WTC11 (cell line): Measurements from ENCODE around the gene DNASE1L2. TPM values are rescaled to one million over a fixed set of nuclear protein-coding genes. Genes with fewer than 3 reads are reported as not detected.

Experiments used
- microRNA-seq: library from miRNA; unstranded; fragments of <30 nt; microRNA quantifications from one replicate; pipeline ENCODE4 v1.2.0, GENCODE V29; 2022; ENCODE audit warnings: borderline number of aligned reads
- total RNA-seq: library from RNA; stranded (reverse); gene quantifications from 3 replicates; pipeline ENCODE4 v1.2.3, GENCODE V29; 2021

The DNASE1L2 gene
- total RNA-seq, 1 experiment from 2014 or later, result 0.66 TPM

Small RNA genes within 50 kb of the gene (microRNA-seq; reads per million reads assigned to microRNA genes)
- gene MIR3677 (not detected), gene MIR4717 (not detected)

Other genes with a start within 250 kb of the DNASE1L2 start
- gene SYNGR3, start 246.5 kb upstream of the DNASE1L2 start, total RNA-seq, result 41.5 to 53.5 TPM (median 51.2 TPM) in 3 replicates
- 53.9 to 66.4 TPM (median 55.5 TPM) in 3 replicates for gene ZNF598, start 226.6 kb upstream of the DNASE1L2 start, total RNA-seq
- gene NPW, start 216.7 kb upstream of the DNASE1L2 start, total RNA-seq, result 15.2 to 28.6 TPM (median 22.0 TPM) in 3 replicates
- gene NHERF2, start 209.5 kb upstream of the DNASE1L2 start, total RNA-seq, result 23.3 to 31.1 TPM (median 28.0 TPM) in 3 replicates
- 90.5 to 93.4 TPM (median 93.3 TPM) in 3 replicates for gene NTHL1, start 188.6 kb upstream of the DNASE1L2 start, total RNA-seq
- gene TSC2, start 188.5 kb upstream of the DNASE1L2 start, total RNA-seq, result 103 to 134 TPM (median 117 TPM) in 3 replicates
- 96.8 to 102 TPM (median 98.9 TPM) in 3 replicates for gene PKD1, start 100.5 kb upstream of the DNASE1L2 start, total RNA-seq
- 6.2 to 7.3 TPM (median 6.9 TPM) in 3 replicates for gene RAB26, start 87.8 kb upstream of the DNASE1L2 start, total RNA-seq
- 148 to 159 TPM (median 152 TPM) in 3 replicates for gene TRAF7, start 80.7 kb upstream of the DNASE1L2 start, total RNA-seq
- 9.4 to 15.7 TPM (median 11.3 TPM) in 3 replicates for gene CASKIN1, start 39.8 kb upstream of the DNASE1L2 start, total RNA-seq
- 71.6 to 76.1 TPM (median 75.9 TPM) in 3 replicates for gene MLST8, start 31.0 kb upstream of the DNASE1L2 start, total RNA-seq
- gene BRICD5, start 25.6 kb upstream of the DNASE1L2 start, total RNA-seq, result 12.5 to 15.2 TPM (median 13.6 TPM) in 3 replicates
- 38.4 to 40.1 TPM (median 39.5 TPM) in 3 replicates for gene PGP, start 21.6 kb upstream of the DNASE1L2 start, total RNA-seq
- gene E4F1, start 12.9 kb upstream of the DNASE1L2 start, total RNA-seq, result 27.2 to 34.4 TPM (median 27.8 TPM) in 3 replicates
- 100 to 110 TPM (median 106 TPM) in 3 replicates for gene ECI1, start 15.1 kb downstream of the DNASE1L2 start, total RNA-seq
- 331 to 333 TPM (median 333 TPM) in 3 replicates for gene RNPS1, start 31.7 kb downstream of the DNASE1L2 start, total RNA-seq
- 12.1 to 16.8 TPM (median 15.9 TPM) in 3 replicates for gene ABCA3, start 104.3 kb downstream of the DNASE1L2 start, total RNA-seq
- 53.5 to 65.7 TPM (median 54.7 TPM) in 3 replicates for gene CCNF, start 193.0 kb downstream of the DNASE1L2 start, total RNA-seq
- gene TEDC2, start 223.7 kb downstream of the DNASE1L2 start, total RNA-seq, result 51.7 to 61.6 TPM (median 51.9 TPM) in 3 replicates
- 0.82 to 0.92 TPM (median 0.89 TPM) in 3 replicates for gene NTN3, start 234.9 kb downstream of the DNASE1L2 start, total RNA-seq
- gene TBC1D24, start 238.7 kb downstream of the DNASE1L2 start, total RNA-seq, result 17.3 to 21.0 TPM (median 17.8 TPM) in 3 replicates